HG03571 (cell line): Measurements from ENCODE around the gene MACROD2.
A peak's percentile ranks its signal among the peaks of the same experiment; 100 is the strongest.

Experiments used
- ATAC-seq: cut with Tn5 transposase; IDR thresholded peaks from one replicate; pipeline ENCODE4 v1.9.1; 2021; ENCODE audit not compliant: unreplicated experiment

MACROD2 gene

DNA sequence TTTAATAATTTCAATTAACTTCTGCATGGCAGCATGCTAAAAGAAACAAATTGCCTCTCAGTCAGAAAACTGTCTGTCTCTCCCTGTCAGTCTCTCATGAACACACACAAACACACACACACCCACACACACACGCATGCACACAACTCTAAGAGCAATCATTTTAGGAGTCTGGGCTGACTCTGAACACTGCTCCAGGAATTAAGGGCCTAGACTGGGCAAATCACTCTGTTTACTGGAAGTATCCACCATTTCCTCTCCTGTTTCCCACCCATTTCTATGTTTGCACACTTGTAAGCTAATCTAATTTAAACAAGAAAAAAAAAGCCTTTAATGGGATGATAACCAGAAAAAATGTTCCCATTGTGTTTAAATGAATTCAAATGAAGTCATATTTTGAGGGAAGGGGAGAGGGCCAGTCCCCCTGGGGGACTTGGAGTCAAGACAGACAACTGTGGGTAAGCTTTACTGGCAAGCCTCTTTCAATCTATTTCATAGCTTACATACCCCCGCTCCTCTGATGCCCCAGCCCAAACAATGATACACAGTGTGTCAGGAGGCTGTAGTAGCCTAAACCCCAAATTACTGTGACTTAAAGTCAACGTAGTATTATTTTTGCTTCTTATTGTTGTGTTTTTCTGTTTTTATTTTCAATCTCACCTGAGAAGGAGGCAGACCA lies 789.9 kb downstream of the MACROD2 start:
- ATAC-seq = no peak

DNA sequence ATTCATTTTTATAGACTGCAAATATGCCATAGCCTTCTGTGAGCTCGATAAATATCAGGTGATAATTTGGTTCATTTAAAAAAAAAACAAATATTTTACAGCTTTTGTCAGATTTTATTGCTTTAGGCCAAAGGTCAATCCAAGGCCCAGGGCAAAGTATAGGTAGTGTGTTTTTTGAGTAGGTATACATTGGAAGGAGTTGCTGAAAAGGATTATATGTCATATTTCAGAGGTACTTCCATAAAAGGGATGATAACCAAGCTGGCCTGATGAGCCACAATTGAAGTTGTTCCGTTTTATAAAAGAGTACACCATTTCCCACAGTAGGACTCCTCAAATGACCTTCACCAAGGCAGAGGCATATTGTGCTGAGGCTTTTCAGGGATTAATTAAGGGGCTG lies 794.9 kb downstream of the MACROD2 start:
- no peak for ATAC-seq

DNA sequence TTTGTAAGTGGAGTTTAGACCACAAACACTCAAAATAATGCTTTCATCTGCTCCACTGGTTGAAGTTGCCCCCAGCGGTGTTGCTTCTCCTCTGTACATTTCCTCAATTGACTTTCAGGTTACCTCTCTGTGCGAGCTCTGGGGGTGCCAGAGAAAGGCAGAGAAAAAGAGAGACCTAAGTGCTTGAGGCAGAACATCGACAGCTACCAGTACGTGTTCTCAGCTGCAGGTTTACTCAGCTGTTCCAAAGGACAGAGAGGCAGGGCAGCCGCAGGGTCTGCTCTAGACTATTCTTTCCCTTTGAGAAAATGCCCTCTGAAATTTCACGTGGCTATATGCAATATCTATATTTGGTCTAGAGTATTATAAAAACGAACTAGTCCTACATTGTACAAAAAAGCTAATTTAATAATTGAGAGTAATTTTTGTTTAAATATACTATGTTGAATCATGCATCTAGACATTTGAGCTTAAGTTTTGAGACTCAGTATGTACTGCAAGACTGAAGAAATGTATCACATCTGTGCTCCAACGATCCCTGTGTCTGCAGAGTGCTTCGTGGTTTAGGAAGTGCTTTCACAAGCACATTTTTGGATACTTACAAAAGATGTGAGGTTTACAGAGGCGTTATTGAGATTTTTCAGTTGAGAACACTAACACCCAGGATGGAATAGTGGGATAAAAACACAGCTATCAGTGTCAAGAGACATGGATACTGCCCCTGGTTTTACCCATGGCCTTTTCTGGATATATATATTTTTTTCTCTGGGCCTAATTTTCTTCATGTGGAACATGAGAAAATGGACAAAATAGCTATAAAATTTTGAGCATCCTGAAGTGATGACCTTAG lies 795.7 kb downstream of the MACROD2 start:
- no peak for ATAC-seq

DNA sequence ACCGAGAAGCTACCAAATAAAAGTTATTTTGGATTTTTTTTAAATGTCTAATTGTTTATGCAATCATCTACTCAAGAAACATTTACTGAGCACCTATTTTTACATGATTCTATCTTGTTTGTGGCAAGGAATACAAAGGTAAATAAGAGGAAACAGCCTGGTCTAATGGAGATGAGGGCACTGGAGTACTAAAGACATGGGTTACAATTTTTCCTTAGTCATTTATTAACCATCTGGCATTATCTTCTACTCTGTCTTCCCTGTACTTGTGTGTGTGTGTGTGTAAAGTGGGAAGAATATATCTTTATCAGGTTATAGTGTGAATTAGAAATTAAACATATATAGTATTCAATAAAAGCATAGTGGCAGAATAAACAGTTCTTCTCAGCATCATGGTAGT lies 797.6 kb downstream of the MACROD2 start:
- ATAC-seq = no peak

DNA sequence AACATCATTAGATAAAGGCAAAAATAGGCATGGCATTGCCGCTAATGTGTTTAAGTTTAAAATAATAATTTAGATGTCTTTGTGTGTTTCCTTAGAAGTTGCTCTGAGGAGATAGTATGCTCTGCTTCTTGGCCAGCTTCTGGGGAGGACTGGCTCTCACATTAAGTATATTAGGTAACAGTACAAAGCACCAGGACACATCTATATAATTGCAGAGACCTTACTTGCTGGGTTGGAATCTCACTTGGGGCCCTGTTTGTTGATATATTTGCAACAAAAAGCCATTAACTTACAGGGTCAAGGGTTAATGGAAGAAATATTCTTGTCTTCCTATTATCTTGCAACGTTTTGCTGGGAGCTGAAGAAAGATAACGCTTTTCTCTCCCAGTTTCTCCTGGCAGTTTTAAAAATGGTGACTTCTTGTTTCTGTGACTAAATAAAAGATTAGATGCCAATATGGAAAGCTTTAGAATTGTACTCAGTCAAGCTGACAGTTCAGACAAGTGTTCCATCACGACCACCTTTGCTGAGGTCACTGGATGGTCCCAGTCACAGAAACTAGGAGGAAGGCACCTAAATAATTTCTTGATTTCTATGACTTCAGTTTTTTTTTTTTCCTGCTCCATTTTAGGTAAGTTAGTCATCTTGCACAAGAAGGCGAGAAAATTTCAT lies 804.4 kb downstream of the MACROD2 start:
- ATAC-seq = no peak

DNA sequence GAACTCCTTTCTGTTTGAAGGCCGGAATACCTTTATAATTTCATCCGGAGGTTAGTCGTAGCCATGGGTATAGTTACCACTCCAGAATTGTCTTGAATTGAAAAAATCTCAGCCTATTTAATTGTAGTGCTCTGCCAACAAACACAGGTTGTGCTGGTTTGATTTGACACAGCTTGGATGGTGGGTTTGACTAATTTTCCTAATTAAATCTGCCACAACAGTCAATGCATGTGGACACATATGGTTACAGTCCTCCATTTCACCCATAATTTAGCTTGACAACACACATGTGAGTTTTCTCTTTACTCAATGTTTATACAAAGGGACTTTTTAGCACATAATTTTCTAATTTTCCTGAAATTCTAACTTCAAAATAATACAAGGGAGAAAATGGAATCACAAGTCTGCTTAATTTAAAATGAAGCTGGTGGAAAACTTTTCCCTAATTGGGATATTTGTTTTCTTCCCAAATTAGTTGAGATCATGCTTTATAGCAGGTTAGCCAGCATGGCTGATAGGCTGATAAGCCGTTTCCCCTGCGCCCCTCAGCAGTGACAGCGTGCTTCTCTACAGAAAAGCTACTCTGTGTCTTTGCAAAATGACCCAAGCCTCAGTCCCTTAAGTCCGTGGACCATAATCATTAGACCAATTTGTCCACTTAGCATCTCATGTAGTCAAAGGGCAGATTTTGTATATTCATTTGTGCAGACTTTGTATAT lies 805.5 kb downstream of the MACROD2 start:
- ATAC-seq = no peak

DNA sequence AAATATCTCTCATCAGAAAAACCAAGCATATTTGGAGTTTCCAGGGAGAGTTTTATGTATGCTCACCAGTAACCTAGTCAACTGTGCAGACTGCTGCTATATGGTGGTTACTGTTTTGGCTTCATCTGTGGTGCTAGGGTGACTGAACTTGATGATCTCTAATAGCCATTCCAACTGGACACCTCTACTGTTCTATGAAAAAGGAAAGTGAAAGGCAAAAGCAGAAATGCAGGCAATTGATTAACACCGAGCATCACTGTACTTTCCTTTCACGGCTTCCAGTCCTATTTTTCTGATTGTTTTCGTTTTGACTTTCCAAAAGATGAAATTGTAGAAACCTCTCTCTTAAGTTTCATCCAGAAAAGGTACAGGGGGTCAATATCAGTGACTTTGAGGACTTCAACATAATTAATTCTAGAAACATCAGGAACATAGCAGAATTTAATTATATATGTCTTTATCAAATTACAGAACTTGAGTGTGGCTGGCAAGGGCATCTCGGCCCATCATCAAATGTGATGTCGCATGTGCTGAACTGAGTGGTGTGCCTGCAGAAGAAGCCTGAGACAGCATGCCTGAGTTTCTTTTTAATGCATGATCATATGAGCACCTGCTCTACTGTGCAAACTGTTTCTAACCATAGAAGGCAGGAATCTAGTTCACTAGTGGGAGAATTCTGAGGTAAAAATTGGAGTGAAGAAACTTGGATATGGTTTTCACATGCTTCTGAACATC lies 806.4 kb downstream of the MACROD2 start:
- no peak for ATAC-seq

DNA sequence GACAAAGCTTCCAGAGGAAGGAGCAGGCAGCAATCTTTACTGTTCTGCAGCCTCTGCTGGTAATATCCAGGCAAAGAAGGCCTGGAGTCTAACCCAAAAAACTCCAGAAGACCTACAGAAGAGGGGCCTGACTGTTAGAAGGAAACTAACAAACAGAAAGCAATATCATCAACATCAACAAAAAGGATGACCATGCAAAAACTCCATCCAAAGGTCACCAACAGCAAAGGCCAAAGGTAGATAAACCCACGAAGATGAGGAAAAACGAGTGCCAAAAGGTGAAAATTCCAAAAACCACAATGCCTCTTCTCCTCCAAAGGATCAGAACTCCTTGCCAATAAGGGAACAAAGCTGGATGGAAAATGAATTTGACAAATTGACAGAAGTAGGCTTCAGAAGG lies 811.9 kb downstream of the MACROD2 start:
- no peak for ATAC-seq

DNA sequence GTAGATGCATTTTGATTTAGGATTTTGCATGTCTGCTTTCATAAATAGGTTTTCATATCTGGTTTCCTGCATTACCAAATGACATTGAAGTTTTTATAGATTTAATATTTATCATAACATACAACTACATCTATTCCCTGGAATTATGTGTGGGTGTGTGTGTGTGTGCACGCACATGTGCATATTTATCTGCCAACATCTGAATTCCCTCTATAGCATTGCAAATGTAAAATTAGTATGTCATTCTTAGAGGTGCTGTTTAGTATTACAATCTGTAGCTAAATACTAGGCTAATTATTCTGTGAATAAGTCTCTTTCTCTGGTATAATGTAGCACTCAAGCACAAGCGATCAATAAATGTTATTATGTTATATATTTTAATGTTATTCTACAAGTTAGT lies 820.0 kb downstream of the MACROD2 start:
- ATAC-seq = no peak

DNA sequence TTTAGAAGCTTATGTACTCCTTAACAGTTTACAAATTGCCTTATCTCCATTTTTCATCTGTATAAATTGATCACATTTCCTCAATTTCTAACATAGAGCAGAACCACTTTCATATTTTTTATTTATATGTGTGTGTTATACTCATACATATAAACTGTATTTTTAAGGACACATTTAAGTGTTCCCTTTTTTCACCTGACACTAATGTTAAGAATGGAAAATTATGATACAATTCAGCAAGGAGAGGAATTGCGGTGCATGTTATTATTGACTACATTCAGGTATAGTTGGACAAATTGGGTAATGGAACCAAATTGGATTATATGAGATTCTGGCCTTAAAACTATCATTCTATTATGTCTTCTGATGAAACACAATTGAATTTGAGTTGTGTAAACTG lies 821.2 kb downstream of the MACROD2 start:
- no peak for ATAC-seq

DNA sequence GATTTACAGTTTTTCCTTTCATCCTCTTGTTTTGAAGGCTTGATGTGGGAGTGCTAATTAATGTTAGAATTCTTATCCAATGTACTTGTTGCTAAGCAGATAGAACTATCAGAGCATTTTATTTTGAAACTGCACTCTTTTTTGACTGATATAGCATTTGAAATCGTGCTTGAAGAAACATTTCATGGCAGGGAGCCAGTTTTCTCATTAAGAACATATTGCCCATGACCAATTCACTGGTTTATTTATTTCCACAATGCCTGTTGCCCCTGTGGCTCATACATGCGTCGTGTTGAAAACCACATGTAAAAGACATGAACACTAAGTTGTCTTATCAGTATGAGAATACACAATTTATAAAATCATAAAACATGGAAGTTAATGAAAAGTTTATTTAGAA lies 821.8 kb downstream of the MACROD2 start:
- no peak for ATAC-seq

DNA sequence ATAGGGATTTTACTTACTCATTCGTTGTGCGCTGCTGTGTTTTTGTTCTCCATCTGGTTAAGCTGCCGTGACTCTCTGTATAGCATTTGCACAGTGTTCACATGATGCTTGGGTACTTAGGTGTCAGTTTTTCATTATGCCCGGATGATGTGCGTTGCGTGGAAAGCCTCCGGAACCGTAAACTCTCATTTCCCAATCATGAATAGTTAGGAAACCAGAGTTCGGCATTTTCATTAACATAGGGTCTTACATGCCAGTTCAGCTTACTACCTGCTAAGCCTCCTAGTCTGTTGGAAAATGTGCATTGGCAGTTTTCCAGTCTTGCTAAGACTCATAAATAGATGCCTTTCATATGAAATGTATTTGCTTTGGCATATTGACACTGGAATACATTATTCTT lies 825.5 kb downstream of the MACROD2 start:
- ATAC-seq = no peak

DNA sequence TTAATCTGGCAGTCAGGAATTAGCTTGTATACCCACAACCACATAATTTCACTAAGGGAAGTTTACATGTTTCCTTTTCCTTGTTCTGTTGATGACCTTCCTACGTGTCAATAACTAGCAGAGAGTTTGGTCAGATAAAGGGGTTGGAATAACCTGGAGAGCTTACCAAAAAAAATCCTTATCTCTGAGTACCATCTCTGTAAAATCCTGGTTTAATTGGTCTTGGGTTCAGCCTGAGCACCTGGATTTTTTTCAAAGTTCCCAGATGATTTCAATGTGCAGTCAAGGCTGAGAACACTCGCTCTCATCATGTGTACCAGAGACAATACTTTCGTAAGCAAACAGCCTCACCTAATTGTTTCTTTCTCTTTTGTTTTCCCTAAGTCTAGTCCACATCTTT lies 825.9 kb downstream of the MACROD2 start:
- ATAC-seq = no peak

DNA sequence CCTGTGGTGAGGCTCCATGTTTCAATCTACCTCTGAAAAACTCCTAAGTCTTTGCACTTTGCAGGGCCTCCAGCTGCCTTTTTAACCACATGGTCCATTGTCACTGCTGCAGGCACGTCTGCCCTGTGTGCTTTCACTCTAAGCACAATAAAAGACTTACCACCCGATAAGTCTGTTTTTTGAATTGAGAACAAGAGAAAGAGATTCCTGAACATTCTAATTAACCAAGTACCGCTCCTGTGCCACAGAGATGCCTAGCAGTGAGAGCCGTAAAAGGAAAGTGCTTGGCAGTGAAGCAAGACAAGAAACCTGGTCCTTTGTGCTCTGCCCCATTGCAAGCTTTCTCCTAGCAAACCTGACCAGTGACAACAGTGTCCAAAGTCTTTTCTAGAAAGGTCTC lies 829.7 kb downstream of the MACROD2 start:
- ATAC-seq = no peak

DNA sequence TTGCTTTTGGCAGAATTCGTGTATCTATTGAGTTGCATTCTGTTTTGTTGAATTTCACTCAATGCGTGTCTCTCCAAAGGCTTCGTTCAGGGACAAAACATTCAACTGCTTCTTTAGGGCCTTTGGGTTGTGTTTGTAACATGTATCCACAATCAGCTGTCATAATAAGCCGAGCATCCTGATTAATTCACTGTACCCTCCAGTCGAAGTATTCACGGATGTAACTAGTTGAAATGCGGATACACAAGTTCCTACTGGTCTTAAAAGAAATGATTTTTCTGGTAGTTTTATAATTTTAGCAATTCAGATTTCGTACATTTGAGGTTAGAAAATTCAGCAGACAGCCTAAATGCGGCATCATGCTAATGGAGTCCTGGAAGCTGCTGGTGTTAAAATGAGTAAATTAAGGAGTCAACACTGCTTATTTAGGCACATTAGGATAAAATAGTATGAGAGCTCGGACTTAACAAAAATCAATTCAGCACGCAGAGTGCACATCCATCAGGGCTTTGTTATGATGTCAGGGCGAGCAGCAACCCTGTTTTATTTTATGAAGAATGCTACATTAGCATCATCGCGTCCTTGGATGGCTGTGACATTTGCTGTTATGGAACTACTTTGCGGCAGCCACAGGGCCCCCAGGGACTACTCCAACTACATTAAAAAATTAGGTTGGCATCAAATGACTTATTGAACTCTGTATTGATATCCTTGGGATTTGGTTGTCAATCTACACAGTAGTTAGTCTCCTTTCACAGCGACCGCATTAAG lies 831.4 kb downstream of the MACROD2 start:
- no peak for ATAC-seq

DNA sequence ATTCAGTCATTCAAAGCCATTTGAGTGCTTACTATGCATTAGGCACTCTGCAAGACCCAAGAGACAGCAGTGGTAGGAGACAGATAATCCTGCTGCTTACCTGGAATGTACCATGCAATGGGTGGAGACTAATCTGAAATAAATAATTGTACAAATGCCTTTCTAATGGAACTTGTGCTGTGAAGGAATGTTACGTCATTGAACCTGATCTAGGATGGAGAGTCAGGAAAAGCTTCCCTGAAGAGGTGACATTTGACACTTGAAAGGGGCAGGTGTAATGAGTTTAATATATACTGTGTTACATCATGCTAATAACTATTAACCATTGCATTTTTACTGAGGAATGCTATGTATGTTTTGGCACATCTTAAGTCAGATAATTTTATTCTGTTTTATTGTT lies 833.1 kb downstream of the MACROD2 start:
- ATAC-seq = no peak

DNA sequence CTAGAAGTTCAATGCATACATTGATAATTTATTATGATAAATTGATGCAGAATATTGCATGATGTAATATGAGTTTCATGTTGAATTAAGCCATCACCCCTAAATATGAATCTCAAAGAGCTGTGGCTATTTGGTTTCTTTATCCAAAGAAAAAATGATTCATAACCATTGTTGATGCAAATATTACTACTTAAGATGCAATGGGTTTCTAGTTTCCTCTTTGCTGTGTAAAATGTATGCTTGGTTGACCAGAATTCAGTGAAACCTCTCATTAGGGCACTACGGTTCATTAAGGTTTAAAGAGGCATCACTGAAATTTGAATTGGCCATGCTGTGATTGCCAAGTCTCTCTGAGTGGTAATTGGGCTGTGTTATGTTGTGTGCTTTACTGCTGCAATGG lies 834.6 kb downstream of the MACROD2 start:
- ATAC-seq = peak; percentile 55

DNA sequence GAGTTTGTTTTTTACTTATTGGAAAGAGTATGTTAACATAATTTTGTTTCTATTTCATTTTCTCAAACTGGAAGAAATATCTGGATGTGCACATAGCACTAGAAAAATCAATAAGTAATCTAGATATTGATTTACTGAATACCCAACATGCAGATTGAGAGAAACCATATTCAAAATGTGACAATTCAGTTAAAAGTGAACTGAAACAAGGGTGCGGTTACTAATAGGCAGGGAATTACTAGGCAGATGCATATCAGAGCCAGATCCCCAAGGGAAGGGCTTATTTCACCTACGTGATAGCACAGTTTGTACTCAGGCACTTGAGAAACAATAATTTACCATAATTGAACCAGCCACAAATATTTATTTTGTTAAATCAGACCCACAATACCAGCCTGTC lies 835.1 kb downstream of the MACROD2 start:
- ATAC-seq = peak; percentile 71

DNA sequence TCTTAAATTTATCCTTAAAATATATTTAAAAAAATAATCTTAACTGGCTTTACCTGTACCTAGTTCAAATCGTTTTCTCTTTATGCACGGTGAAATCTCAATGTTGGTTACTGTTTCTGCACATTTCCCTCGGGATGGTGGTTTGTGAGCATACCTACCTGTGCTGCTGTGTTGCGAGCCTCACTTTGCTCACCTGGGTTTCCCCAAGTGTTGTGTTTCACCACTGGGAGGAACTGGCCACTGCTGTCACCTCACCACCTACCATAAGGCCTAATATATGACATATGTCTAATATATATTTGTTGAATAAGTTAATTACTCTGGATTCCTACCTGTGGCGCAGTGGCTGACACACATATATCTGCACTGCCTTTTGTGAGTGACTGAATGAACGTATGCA lies 835.6 kb downstream of the MACROD2 start:
- peak; percentile 27 for ATAC-seq

DNA sequence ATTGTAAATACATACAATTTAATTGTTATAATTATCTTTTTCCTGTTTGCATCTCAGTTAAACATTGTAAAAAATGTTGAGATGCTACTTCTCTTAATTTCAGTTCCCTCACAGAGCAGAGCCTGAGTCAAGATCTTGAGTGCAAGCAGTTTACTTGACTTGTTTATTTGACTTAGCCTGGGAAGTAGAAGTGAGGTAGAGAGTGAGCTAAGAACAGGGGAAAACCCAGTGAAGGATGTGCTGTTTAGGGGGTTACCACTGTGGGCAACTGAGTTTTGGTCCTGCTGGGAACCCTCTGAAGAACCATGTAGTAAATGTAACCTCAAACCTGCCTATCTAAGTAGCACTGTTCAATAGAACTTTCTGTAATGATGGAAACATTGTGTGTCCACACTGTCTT lies 837.3 kb downstream of the MACROD2 start:
- peak; percentile 48 for ATAC-seq
